HG02870 (cell line): ENCODE measurements around the gene ITGB2.

Experiments
- ATAC-seq: cut with Tn5 transposase; IDR thresholded peaks from one replicate; pipeline ENCODE4 v1.9.1; 2021; ENCODE audit warnings: mild to moderate bottlenecking, moderate library complexity; ENCODE audit not compliant: unreplicated experiment

Gene ITGB2

GRCh38 chr21:44911384-44912157 lies 9.1 kb downstream of the ITGB2 start:
- no peak for ATAC-seq

DNA sequence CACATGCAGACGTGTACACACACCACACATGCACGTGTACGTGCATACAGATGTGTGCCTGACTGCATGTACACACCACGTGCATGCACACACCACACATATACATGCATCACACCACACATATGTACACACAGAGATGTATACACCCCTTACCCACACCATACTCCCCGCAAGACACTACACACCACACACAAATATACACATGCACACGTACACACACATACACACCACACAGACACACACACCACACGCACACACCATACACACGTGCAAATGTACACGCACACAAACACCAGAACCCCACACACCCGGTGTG lies 9.7 kb downstream of the ITGB2 start:
- ATAC-seq: no peak

DNA sequence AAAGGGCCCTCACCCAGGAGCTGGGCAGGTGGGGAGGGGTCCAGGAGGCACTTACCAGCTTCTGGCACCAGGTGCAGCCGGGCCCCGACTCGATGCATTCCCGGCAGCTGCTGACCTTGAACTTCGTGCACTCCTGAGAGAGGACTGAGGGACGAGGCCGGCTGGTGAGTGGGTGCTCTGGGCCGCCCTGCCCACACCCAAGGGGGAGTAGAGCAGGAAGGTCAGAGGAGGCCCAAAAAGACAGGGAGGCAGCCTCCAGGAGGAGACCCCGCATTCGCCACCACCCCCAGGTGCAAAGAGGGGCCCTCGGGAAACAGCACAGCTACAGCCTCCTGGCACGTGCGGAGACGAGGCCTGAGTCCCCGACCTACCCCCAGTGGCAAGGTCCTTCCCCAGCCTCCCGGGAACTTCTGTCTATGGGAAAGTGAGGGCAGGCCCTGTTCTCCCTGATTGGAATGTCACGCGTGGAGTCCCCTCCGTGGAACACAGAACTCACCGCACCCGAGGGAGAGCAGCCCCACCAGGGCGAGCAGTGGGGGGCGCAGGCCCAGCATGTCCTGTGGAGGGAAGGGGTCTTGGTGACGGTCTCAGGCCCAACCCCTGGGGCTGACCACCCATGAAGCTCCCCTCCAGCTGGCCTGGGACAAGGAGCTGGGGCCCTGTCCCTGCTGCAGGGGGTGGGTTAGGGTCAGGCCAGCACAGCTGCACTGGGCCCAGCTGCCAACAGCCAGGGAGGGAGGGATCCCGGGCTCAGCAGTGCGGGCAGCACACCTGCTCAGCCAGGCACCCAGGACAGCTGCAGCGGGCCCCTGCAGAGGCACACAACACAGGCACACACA lies 10.3 kb downstream of the ITGB2 start:
- no peak for ATAC-seq

- no peak for ATAC-seq
Observed at GRCh38 chr21:44909719-44910118, 11.0 kb downstream of the ITGB2 start.

GRCh38 chr21:44908908-44909307 lies 11.8 kb downstream of the ITGB2 start:
- ATAC-seq: no peak

GRCh38 chr21:44907966-44908895 lies 12.5 kb downstream of the ITGB2 start:
- no peak for ATAC-seq

DNA sequence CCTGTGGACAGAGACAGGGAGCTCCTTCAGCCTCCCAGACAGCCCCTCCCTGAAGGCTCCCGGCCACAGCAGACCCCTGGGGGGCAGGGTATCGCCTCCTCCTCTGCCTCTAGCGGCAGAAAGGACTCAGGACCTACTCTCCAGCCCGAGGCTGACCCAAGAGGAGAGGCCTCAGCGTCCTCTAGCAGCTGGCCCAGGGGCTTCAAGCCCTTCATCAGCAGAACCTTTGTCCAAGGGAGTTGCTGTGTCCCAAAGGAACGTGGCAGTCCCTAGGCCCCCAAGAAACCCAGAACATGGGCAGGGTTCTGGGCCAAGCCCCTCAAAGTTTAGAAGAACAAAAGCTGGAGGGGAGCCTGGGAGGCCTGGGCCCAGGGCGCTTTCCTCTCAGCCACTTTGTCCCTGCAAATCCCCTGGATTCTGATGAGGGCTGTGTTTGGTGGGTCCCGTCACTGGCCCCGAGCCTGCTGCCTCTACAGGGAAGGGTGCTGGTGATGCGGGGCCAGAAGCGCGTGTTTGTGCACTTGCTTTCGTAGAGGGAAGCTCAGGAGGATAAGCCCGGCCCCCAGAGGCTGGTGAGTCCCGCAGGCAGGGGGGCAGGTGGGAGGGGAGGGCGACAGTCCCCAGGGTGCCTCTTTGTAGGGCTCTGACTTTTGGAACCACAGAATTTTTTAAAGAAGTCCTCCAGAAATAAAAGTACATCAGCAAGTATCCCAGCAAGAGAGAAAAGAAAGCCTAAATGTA lies 13.3 kb downstream of the ITGB2 start:
- no peak for ATAC-seq

GRCh38 chr21:44905728-44906090 lies 15.0 kb downstream of the ITGB2 start:
- no peak for ATAC-seq

DNA sequence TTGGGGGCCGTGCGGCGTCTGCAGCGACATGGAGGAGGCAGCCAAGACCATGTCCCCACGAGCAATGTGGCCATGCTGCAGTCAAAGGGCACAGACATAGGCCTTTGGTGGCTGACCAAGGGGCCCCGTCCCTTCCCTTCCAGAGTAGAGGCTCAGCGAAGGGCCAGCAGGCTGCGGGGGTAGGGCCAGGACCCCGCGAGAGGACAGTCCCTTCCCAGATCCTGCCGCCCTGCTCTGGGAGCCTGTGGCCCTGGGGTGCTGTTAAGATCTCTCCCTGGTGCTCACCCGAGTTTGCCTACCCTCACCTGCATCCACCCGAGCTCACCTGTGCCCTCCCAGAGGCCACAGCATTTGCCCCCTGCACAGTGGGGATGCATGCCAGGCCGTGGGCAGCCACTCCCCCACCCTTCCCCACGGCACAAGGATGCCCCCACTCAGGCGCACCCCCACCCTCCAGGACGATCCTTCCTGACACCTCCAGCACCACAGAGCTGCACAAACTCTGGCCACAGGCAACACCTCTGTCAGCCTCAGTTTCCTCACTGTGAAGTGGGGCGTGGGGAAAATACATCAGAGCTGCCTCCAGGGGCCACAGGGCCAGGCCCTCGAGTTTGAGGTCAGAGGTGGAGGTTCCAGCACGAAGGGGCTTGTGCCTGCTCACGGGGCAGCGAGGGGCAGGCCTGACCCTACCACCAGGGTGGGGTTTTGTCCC lies 15.5 kb downstream of the ITGB2 start:
- no peak for ATAC-seq

DNA sequence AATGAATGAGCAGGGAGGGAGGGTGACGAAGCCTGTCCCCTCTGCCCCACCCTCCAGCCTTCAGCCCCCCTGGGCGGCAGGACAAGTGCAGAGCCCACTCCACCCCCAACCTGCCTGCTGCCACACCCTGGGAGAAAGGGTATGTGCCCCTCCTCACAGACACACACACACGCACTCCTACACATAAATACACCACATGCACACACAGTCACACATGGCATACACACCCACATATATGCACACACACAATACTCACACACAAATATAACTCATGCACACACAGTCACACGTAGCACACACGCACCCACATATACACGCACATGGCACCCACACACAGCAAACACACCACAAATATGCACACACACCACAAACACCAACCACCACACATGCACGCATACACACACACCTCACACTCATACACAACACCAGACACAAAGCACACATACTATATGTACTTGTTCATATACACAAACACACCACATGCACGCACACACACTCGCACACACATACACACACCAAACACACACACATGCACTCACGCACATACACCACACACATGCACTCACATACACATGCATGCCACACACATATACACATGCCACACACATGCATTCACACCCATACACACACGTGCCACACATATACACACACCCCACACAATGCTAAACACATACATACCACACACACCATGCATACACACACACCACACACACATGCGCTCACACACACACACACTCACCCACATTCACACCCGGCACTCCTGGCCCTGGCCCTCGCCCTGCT lies 16.4 kb downstream of the ITGB2 start:
- no peak for ATAC-seq

DNA sequence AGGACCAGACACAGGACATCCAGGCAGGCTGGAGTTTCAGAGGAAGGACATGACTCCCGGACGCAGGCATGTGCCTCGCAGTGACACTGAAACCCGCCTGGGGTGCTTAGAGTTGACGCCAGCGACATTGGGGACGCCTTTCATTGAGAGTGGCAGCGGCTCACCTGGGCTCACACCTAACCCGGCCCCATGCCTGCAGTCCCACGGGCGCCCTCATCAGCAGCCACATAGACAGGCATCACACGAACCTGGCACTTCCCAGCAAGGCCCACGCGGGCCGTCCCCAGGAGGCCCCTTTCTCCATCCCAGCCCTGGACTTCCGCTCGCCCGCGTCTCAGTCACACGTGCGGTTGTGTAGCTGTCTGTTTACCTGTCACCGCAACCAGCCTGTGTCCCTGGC lies 17.0 kb downstream of the ITGB2 start:
- no peak for ATAC-seq

DNA sequence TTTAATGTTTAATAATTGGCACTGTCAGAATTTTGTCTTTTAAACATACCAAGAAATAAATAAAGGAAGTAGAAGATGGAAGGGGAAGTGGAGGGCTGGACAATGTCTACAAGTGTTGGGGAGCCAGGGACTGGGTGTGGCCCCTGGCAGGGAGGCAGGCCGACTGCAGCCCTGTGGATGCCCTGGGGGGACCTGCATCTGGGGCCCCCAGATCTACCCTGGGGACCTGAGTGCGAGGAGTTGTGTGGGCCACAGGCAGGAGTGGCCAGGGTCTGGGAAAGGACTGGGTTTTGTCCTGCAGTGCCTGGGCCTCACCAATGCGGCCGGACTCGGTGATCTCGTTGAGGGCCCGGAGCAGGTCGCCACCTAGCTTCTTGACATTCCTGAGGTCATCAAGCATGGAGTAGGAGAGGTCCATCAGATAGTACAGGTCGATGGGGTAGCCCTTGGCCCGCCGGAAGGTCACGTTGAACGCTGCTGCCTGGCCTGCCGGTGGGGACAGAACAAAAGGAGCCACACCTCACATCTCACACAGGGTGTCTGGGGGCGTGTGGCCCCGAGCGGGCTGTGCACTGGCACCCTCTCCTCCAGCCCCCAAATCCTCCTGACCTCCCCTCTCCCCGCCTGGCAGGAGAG lies 17.5 kb downstream of the ITGB2 start:
- ATAC-seq: no peak

DNA sequence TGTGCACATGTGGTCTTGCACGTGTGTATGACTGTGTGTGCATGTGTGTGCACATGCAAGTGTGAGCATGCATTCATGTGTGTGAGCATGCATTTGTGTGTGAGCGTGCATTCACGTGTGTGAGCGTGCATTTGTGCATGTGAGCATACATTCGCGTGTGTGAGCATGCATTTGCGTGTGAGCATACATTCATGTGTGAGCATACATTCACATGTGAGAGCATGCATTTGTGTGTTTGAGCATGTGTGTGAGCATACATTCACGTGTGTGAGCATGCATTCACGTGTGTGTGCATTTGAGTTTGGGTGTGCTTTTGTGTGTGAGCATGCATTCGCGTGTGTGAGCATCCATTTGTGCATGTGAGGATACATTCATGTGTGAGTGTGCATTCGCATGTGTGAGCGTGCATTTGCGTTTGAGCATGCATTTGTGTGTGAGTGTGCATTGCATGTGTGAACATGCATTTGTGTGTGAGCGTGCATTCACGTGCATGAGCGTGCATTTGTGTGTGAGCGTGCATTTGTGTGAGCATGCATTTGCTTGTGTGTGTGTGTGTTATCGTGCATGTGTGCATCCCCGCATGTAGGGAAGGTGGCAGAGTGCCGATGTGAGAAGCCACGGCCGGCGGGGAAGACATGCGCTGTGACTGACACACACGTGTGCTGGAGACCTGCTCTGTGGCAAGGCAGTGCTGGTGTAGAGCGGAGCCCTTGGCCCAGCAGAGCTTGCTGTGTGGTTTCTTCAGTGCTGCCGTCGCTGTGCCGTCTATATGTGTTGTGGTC lies 18.2 kb downstream of the ITGB2 start:
- no peak for ATAC-seq

GRCh38 chr21:44901391-44902074 lies 19.2 kb downstream of the ITGB2 start:
- no peak for ATAC-seq

- ATAC-seq: no peak
Observed at GRCh38 chr21:44900559-44901251, 20.0 kb downstream of the ITGB2 start.

DNA sequence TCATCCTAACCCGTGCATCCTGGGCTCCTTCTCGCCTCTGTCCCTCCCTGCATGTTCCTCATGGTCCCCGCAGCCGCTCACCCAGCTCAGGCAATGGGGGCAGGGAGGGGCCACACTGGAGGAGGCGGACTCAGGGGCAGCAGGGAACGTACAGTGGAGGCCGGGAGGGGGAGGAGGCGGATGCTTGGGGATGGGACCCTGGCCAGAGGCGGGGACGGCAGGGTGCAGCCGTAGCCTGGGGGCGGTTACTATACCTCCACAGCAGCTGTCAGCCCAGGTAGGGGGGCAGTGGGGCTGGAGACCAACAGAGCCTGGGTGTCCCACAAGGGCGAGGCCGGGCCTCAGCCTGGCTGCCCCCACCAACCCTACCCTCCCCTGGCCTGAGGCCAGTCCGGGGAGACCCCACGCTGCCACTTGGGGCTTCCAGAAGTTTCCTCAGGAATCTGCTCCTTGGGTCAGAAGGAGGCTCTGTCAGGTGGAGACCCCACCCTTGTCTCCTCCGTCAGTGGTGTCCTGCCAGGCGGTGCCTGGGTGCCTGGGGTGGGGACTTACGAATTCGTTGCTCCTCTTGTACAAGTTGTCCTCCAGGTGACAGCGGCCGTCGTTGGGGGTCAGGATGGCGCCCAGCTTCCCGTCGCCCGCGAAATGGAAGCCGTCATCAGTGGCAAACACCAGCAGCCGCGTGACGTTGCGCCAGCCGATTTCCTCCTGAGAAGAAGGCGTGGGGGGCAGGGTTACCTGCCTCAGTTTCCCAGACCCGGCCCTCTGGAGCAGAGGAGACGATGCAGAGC lies 20.7 kb downstream of the ITGB2 start:
- no peak for ATAC-seq
